Fibroblast of mammary gland (primary cell): ENCODE data around the gene LRRC61.
"Not testable (repeated sequence)": the region's sequence is repeated elsewhere in the genome, so short reads cannot be mapped to it uniquely, and the experiment has no call there.

Source experiments
- DNase-seq: peaks from one replicate; pipeline ENCODE4 v3.0.0-alpha.2; 2010; ENCODE audit warnings: low read depth
- H3K4me3 ChIP-seq: 2 replicates; pipeline ENCODE4 v1.5.1; 2011; ENCODE audit warnings: low read depth, mild to moderate bottlenecking, low read length, moderate library complexity; ENCODE audit not compliant: control insufficient read depth
- CTCF ChIP-seq: conservative IDR thresholded peaks from 2 replicates; pipeline ENCODE4 v1.5.1; 2011; ENCODE audit warnings: low read depth, low read length, inconsistent platforms; ENCODE audit not compliant: control insufficient read depth, insufficient read depth

LRRC61 gene

GRCh38 chr7:150297978-150298377 is 25.2 kb upstream of the LRRC61 start:
- H3K4me3 ChIP-seq, DNase-seq: not testable (repeated sequence)

- peak; percentile 65 for DNase-seq
- not testable (repeated sequence) for H3K4me3 ChIP-seq
Measured at GRCh38 chr7:150302908-150303310, 20.2 kb upstream of the LRRC61 start.

GRCh38 chr7:150304499-150305258 is 18.5 kb upstream of the LRRC61 start:
- peak; percentile 11 for DNase-seq
- not testable (repeated sequence) for H3K4me3 ChIP-seq

GRCh38 chr7:150305259-150305902 is 17.8 kb upstream of the LRRC61 start:
- not testable (repeated sequence) for DNase-seq, H3K4me3 ChIP-seq

- H3K4me3 ChIP-seq, DNase-seq: not testable (repeated sequence)
Measured at GRCh38 chr7:150305903-150306284, 17.3 kb upstream of the LRRC61 start.

GRCh38 chr7:150306377-150306776 is 16.8 kb upstream of the LRRC61 start:
- DNase-seq, H3K4me3 ChIP-seq: not testable (repeated sequence)

GRCh38 chr7:150307129-150307528 is 16.0 kb upstream of the LRRC61 start:
- H3K4me3 ChIP-seq: no peak overlapping the region
- no peak for DNase-seq

GRCh38 chr7:150307904-150308303 is 15.3 kb upstream of the LRRC61 start:
- DNase-seq: no peak
- H3K4me3 ChIP-seq: no peak overlapping the region
- no peak for TF ChIP-seq CTCF

More at GRCh38 chr7:150307129-150307528, 16.0 kb upstream of the LRRC61 start:
- no peak for TF ChIP-seq CTCF

GRCh38 chr7:150308575-150308974 is 14.6 kb upstream of the LRRC61 start:
- no peak for TF ChIP-seq CTCF
- no peak for DNase-seq

GRCh38 chr7:150311146-150311545 is 12.0 kb upstream of the LRRC61 start:
- H3K4me3 ChIP-seq: no peak overlapping the region
- DNase-seq: no peak
- no peak for TF ChIP-seq CTCF

More at GRCh38 chr7:150308575-150308974, 14.6 kb upstream of the LRRC61 start:
- no peak overlapping the region for H3K4me3 ChIP-seq
